HEK293T (cell line): ENCODE results near the gene LTB4R.

Source experiments
- BHLHE40 ChIP-seq: fragments of 450-650 bp; IDR thresholded peaks from 2 replicates; pipeline ENCODE4 v1.6.1; 2016; ENCODE audit warnings: mild to moderate bottlenecking, moderate library complexity, borderline replicate concordance
- ELF4 ChIP-seq: fragments of 450-650 bp; IDR thresholded peaks from 2 replicates; pipeline ENCODE4 v1.6.1; 2017; ENCODE audit warnings: antibody characterized with exemption
- SP1 ChIP-seq: fragments of 450-650 bp; IDR thresholded peaks from 2 replicates; pipeline ENCODE4 v1.6.1; 2017
- TARDBP ChIP-seq: fragments of 450-650 bp; IDR thresholded peaks from 2 replicates; pipeline ENCODE4 v1.6.1; 2016
- ZNF384 ChIP-seq: fragments of 450-650 bp; IDR thresholded peaks from 2 replicates; pipeline ENCODE4 v1.6.1; 2016

DNA sequence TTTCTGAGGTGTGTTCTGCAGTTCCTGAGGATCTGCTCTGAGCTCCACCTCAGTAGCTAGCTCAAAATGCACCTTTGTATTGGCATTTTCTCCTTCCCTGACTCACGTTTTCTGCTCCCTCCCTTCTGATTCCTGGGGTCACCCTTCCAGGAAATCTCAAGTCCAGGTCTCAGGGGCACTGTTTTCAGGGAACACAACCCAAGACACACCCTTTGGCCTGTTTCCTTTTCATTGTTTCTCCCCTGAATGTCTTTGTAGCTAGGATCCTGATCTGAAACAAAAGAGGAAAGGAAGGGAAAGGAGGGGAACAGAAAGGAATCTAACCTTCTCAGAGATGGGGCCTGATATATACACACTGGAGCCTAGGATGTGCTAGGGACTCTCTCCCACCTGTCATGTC, 35.8 kb downstream of the LTB4R start:
- TF ChIP-seq SP1 = no peak
- no peak for TF ChIP-seq ELF4
- no peak for TF ChIP-seq BHLHE40
- TF ChIP-seq TARDBP = no peak
- TF ChIP-seq ZNF384 = no peak
